ENCODE results near the gene SUSD5. TPM values are rescaled to one million over a fixed set of nuclear protein-coding genes. Genes with fewer than 3 reads are reported as not detected.
"Not testable (repeated sequence)": the region's sequence is repeated elsewhere in the genome, so short reads cannot be mapped to it uniquely, and the experiment has no call there.

Gene SUSD5
- total RNA-seq, 1 experiment from 2014 or later, result 1.2 TPM

DNA sequence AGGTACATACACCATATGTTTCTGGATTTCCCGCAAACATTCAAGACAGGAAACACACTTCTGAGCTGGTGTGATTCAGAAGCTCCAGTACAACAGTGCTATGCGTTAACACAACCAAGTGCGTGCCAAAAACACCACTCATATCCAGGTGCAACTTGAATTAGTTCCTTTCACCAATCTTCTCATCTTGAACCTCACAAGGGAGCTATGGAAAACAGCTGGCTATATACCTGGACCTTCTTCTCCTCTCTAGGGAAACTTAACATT lies 31.3 kb downstream of the SUSD5 start (continued):
- TF ChIP-seq USF2 (CRISPR knock-in tag; IDR thresholded peaks at IDR 0.05) (no peak), JUN (CRISPR knock-in tag; IDR thresholded peaks at IDR 0.05) (no peak), CBFB (CRISPR knock-in tag; IDR thresholded peaks at IDR 0.05; ENCODE audit: low read depth) (no peak)

GRCh38 chr3:33186524-33187367 lies 31.9 kb downstream of the SUSD5 start:
- H3K27me3 Mint-ChIP-seq (ENCODE audit: low read depth), result no peaks in the 10 kb centered on the region
- no peaks in the 10 kb centered on the region for H3K36me3 Mint-ChIP-seq
- DNase-seq (ENCODE audit: low spot score) (no peak), ATAC-seq (no peak)
- POLR2A ChIA-PET, result no interaction called here
- TF ChIP-seq JAZF1 (CRISPR knock-in tag; IDR thresholded peaks at IDR 0.05) (no peak), FOXP1 (CRISPR knock-in tag; IDR thresholded peaks at IDR 0.05; ENCODE audit: borderline replicate concordance) (no peak), NR2C2 (CRISPR knock-in tag; IDR thresholded peaks at IDR 0.05) (no peak), NR1H2 (CRISPR knock-in tag; IDR thresholded peaks at IDR 0.05) (no peak), MYBL2 (CRISPR knock-in tag; IDR thresholded peaks at IDR 0.05) (no peak), CDX4 (CRISPR knock-in tag; IDR thresholded peaks at IDR 0.05; ENCODE audit: borderline replicate concordance) (no peak), GABPB1 (CRISPR knock-in tag; IDR thresholded peaks at IDR 0.05) (0 out of 2 replicates have a peak, but pooled peaks have one; percentile 9)
- TF ChIP-seq, protein P1, sequence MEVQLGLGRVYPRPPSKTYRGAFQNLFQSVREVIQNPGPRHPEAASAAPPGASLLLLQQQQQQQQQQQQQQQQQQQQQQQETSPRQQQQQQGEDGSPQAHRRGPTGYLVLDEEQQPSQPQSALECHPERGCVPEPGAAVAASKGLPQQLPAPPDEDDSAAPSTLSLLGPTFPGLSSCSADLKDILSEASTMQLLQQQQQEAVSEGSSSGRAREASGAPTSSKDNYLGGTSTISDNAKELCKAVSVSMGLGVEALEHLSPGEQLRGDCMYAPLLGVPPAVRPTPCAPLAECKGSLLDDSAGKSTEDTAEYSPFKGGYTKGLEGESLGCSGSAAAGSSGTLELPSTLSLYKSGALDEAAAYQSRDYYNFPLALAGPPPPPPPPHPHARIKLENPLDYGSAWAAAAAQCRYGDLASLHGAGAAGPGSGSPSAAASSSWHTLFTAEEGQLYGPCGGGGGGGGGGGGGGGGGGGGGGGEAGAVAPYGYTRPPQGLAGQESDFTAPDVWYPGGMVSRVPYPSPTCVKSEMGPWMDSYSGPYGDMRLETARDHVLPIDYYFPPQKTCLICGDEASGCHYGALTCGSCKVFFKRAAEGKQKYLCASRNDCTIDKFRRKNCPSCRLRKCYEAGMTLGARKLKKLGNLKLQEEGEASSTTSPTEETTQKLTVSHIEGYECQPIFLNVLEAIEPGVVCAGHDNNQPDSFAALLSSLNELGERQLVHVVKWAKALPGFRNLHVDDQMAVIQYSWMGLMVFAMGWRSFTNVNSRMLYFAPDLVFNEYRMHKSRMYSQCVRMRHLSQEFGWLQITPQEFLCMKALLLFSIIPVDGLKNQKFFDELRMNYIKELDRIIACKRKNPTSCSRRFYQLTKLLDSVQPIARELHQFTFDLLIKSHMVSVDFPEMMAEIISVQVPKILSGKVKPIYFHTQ (CRISPR knock-in tag; IDR thresholded peaks at IDR 0.05), result no peak
- TF ChIP-seq, protein P2, sequence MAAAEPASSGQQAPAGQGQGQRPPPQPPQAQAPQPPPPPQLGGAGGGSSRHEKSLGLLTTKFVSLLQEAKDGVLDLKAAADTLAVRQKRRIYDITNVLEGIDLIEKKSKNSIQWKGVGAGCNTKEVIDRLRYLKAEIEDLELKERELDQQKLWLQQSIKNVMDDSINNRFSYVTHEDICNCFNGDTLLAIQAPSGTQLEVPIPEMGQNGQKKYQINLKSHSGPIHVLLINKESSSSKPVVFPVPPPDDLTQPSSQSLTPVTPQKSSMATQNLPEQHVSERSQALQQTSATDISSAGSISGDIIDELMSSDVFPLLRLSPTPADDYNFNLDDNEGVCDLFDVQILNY (CRISPR knock-in tag; IDR thresholded peaks at IDR 0.05), result no peak
- no peak overlapping the region for H3K27ac Mint-ChIP-seq
- peaks cover 14% of the 10 kb centered on the region; the same call in 1 of the 2 replicates for H3K9me3 Mint-ChIP-seq
- CTCF ChIA-PET, result no interaction called here
- H3K4me1 Mint-ChIP-seq, result no peaks in the 10 kb centered on the region; the same call in 1 of the 2 replicates
- no peak overlapping the region for H3K4me3 Mint-ChIP-seq

DNA sequence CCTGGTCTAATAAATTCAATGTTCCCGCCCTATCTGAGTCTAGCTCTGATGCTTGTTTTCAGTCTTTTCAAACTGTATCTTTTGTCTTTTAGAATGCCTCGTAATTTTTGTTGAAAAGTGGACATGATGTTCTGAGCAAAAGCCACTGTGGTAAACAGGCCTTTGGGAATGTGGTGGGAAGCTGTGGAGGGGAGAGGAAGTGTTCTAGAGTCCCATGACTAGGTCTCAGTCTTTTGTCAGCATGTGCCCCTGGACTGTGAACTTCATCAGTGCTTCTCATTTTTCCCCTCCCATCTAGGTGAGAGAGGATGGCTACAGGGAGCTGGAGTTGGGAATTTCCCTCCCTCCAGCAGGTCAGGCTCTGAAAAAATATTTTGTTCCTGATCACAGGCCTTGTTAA lies 33.7 kb downstream of the SUSD5 start:
- no peak for DNase-seq (ENCODE audit: low spot score)
- no peak for ATAC-seq
- Mint-ChIP-seq H3K36me3 (no peaks in the 10 kb centered on the region), H3K27me3 (ENCODE audit: low read depth) (no peaks in the 10 kb centered on the region), H3K27ac (no peak overlapping the region), H3K9me3 (peaks cover 14% of the 10 kb centered on the region; the same call in 1 of the 2 replicates), H3K4me3 (no peak overlapping the region), H3K4me1 (no peaks in the 10 kb centered on the region; the same call in 1 of the 2 replicates)
- ChIA-PET POLR2A (no interaction called here), CTCF (interaction anchor here (0.7 to 1.2 kb wide), 3 partner anchors 41 to 188 kb away, joined by 3 to 8 read pairs (median 3); no protein-coding TSS in a partner anchor)
- TF ChIP-seq EMX1 (CRISPR knock-in tag; IDR thresholded peaks at IDR 0.05) (no peak), E2F1 (CRISPR knock-in tag; IDR thresholded peaks at IDR 0.05) (no peak)

GRCh38 chr3:33181641-33182040 lies 37.0 kb downstream of the SUSD5 start:
- CTCF ChIA-PET; H3K27me3 Mint-ChIP-seq (ENCODE audit: low read depth); ATAC-seq: not testable (repeated sequence)

More at GRCh38 chr3:33181641-33182040, 37.0 kb downstream of the SUSD5 start:
- H3K27ac Mint-ChIP-seq; H3K36me3 Mint-ChIP-seq; POLR2A ChIA-PET; H3K4me1 Mint-ChIP-seq; H3K4me3 Mint-ChIP-seq; DNase-seq (ENCODE audit: low spot score): not testable (repeated sequence)
- H3K9me3 Mint-ChIP-seq, result peaks cover 27% of the 10 kb centered on the region; the same call in 1 of the 2 replicates
